A673 (cell line): ENCODE results near the gene APAF1. TPM values are rescaled to one million over a fixed set of nuclear protein-coding genes. Genes with fewer than 3 reads are reported as not detected.

Source experiments
- BruUV-seq: library from RNA; stranded (reverse); fragments of 400-500 nt; replicated peaks from 2 replicates; lab custom pipeline; 2021; lab: Mats Ljungman, UMichigan
- CTCF ChIA-PET: fragments of 300-600 bp; sonication (Branson Sonifier 250); formaldehyde crosslinking; loops from one replicate; lab custom pipeline; 2022; ENCODE audit warnings: antibody characterized with exemption; lab: Charles Lee
- POLR2A ChIA-PET: fragments of 300-600 bp; sonication (Branson Sonifier 250); formaldehyde crosslinking; loops from one replicate; lab custom pipeline; 2022; ENCODE audit warnings: antibody characterized with exemption; ENCODE audit not compliant: low non-redundant PET; lab: Charles Lee
- DNase-seq: peaks from one replicate; pipeline ENCODE4 v3.0.0-alpha.2; 2015; ENCODE audit warnings: low spot score
- H3K27ac ChIP-seq: fragments of 200-600 bp; sonication (generic); 2 replicates; pipeline ENCODE4 v1.5.1; 2016; ENCODE audit warnings: mixed run types, low read depth, mild to moderate bottlenecking, mixed read lengths, antibody characterized with exemption, low read length; ENCODE audit not compliant: poor library complexity, severe bottlenecking
- H3K27me3 ChIP-seq: fragments of 200-600 bp; sonication (generic); replicated peaks from 2 replicates; pipeline ENCODE4 v1.6.1; 2017; ENCODE audit warnings: mixed run types, low read depth, mild to moderate bottlenecking, mixed read lengths, antibody characterized with exemption, low read length; ENCODE audit not compliant: insufficient read depth, poor library complexity
- H3K36me3 ChIP-seq: fragments of 200-600 bp; sonication (generic); 2 replicates; pipeline ENCODE4 v1.6.1; 2016; ENCODE audit warnings: mixed run types, mild to moderate bottlenecking, mixed read lengths, antibody characterized with exemption, low read length; ENCODE audit not compliant: insufficient read depth, poor library complexity, severe bottlenecking
- H3K4me1 ChIP-seq: fragments of 200-600 bp; sonication (generic); 2 replicates; pipeline ENCODE4 v1.6.1; 2017; ENCODE audit warnings: mixed run types, mild to moderate bottlenecking, mixed read lengths, antibody characterized with exemption, low read length; ENCODE audit not compliant: insufficient read depth, poor library complexity, severe bottlenecking
- H3K4me3 ChIP-seq: fragments of 200-600 bp; sonication (generic); 2 replicates; pipeline ENCODE4 v1.5.1; 2016; ENCODE audit warnings: low read depth, mixed run types, mild to moderate bottlenecking, mixed read lengths, low read length; ENCODE audit not compliant: poor library complexity, severe bottlenecking
- H3K9me3 ChIP-seq: fragments of 200-600 bp; sonication (generic); 2 replicates; pipeline ENCODE4 v1.6.1; 2016; ENCODE audit warnings: mixed run types, low read depth, mild to moderate bottlenecking, mixed read lengths, antibody characterized with exemption, low read length; ENCODE audit not compliant: poor library complexity, severe bottlenecking
- CTCF ChIP-seq: fragments of 300-800, 200-600 bp; sonication (generic); conservative IDR thresholded peaks from 2 replicates; pipeline ENCODE4 v1.5.1; 2017; ENCODE audit warnings: low read depth, mild to moderate bottlenecking, antibody characterized with exemption, low read length, moderate library complexity, mixed read lengths
- EZH2 ChIP-seq: fragments of 200-600 bp; sonication (generic); IDR thresholded peaks from 2 replicates; pipeline ENCODE4 v1.6.1; 2017; ENCODE audit warnings: borderline replicate concordance, low read depth, mild to moderate bottlenecking, mixed read lengths, antibody characterized with exemption, low read length; ENCODE audit not compliant: poor library complexity, severe bottlenecking
- intact Hi-C: fragments of 100-400 bp; cut with micrococcal nuclease; formaldehyde crosslinking; loops from one replicate; pipeline ENCODE4 v1.10.0; 2022; ENCODE audit not compliant: unreplicated experiment
- total RNA-seq: library from RNA; stranded (reverse); gene quantifications from 2 replicates; pipeline ENCODE4 v1.2.3, GENCODE V29; 2021

The APAF1 gene
- total RNA-seq, 1 experiment from 2014 or later = 24.2 TPM

GRCh38 chr12:98669751-98670150 lies 24.7 kb downstream of the APAF1 start:
- ChIA-PET POLR2A (no interaction called here), CTCF (no interaction called here)
- Histone ChIP-seq H3K27me3 (no peaks in the 10 kb centered on the region), H3K27ac (no peak overlapping the region), H3K36me3 (peaks cover 9% of the 10 kb centered on the region), H3K4me3 (no peak overlapping the region), H3K4me1 (no peaks in the 10 kb centered on the region), H3K9me3 (no peaks in the 10 kb centered on the region)
- no TSS peak for BruUV-seq
- no peak for TF ChIP-seq CTCF
- TF ChIP-seq EZH2 = no peak
- DNase-seq = peak; percentile 7
- intact Hi-C loops = no loop called here

- no peaks in the 10 kb centered on the region for H3K9me3 ChIP-seq
- no peak overlapping the region for H3K4me3 ChIP-seq
- intact Hi-C loops = no loop called here
- H3K4me1 ChIP-seq = no peaks in the 10 kb centered on the region
- CTCF ChIA-PET = no interaction called here
- no peak overlapping the region for H3K27ac ChIP-seq
- TF ChIP-seq EZH2 = no peak
- TF ChIP-seq CTCF = no peak
- H3K27me3 ChIP-seq = no peaks in the 10 kb centered on the region
- POLR2A ChIA-PET = no interaction called here
- no peak for DNase-seq
- H3K36me3 ChIP-seq = peaks cover 5% of the 10 kb centered on the region
- no TSS peak for BruUV-seq
Observed at GRCh38 chr12:98671459-98671858, 26.4 kb downstream of the APAF1 start.

GRCh38 chr12:98674841-98675240 lies 29.8 kb downstream of the APAF1 start:
- Histone ChIP-seq H3K27me3 (no peaks in the 10 kb centered on the region), H3K4me1 (no peaks in the 10 kb centered on the region), H3K4me3 (no peak overlapping the region), H3K9me3 (no peaks in the 10 kb centered on the region), H3K27ac (no peak overlapping the region), H3K36me3 (no peaks in the 10 kb centered on the region)
- DNase-seq = no peak
- BruUV-seq = no TSS peak
- TF ChIP-seq EZH2 (no peak), CTCF (no peak)
- intact Hi-C loops = no loop called here
- CTCF ChIA-PET = no interaction called here
- POLR2A ChIA-PET = no interaction called here
